Measurements from ENCODE around the gene BPTF.
"Not testable (repeated sequence)": the region's sequence is repeated elsewhere in the genome, so short reads cannot be mapped to it uniquely, and the experiment has no call there.

Gene BPTF

DNA sequence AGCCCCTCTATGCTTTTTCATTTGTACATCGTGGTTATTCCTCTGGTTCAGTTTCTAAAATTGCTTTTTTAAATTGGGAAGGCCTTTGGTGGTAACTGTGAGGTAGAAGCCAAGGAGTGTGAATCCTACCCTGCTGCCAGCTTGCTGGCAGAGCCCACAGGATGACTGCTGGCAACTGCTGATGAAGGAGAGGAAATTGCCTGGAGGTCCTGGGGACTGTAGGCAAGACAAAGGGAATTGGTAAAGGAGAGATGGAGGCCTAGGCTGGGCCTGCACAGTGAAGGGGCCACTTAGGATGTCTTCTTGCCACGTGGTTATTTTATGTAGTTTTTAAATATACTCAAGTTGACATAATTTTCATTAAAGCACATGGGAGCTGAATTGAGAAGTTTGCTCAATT, 155.2 kb downstream of the BPTF start:
- no peak for TF ChIP-seq CTCF (IDR thresholded peaks at IDR 0.05; ENCODE audit: insufficient read depth, low read depth, low read length, missing control alignments)
- H3K4me3 ChIP-seq (ENCODE audit: low read length): no peak overlapping the region
- no peak for DNase-seq (ENCODE audit: low read depth)

GRCh38 chr17:67980883-67981282, 155.6 kb downstream of the BPTF start:
- DNase-seq (ENCODE audit: low read depth); H3K4me3 ChIP-seq (ENCODE audit: low read length): not testable (repeated sequence)

DNA sequence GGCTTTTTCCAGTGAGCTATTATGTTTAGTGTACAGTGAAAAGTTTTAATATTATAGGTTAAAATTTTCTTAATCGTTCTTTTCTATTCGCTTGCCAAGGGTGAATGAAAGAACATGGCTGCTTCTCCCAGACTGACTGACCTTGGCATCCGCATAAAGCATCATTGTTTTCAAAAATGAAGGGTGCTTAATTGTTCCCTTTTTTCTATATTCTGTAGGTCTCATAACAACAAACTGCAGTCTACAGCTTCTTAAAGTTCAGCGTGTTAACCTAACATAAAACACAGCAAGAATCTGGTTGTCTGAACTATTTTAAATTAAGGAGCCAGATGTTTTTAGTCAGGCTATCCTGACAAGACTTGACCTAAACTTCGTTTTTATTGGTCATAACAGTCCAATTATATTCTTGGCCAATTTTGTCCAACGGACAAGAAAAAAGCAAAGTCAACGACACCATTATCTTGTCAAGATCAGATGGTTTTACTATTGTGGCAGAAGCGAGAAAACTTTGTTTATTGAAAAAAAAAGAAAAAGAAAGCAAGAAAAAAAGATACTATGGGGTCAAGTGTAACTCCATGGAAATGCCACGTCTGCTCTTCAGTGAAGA, 156.8 kb downstream of the BPTF start:
- DNase-seq (ENCODE audit: low read depth): no peak
- TF ChIP-seq CTCF (IDR thresholded peaks at IDR 0.05; ENCODE audit: insufficient read depth, low read depth, low read length, missing control alignments): no peak
- no peak overlapping the region for H3K4me3 ChIP-seq (ENCODE audit: low read length)

DNA sequence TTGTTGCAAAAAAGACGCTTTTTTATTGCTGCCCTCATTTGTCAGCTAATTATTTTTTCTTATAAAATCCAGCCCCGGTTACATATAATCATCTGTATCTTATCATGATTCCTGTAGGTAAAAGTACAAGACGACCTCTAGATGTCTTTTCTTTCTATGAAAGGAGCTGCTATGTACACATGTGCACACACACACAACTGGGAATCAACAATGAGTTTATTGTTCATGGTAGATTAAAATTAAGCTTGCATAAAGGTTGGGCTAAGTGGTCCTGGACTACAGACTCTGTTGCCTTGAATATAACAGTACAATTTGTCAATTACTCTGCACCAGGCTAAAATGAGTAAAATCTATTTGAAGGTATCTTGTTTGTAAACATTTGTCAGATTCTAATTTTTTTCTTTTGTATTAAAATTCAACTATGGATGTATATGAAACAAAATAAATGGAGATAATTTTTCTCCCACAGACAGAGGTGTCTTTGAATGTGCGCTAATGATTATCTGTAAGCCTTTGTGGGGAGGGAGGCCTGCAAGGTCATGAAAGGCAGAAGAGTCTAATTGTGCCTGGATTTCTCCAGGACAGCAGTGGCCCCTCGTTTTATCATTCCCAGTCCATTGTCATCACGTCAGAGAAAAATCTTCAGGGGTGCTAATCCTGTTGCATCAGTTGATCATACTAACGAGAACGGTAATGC, 157.5 kb downstream of the BPTF start:
- no peak for DNase-seq (ENCODE audit: low read depth)
- H3K4me3 ChIP-seq (ENCODE audit: low read length): no peak overlapping the region
- TF ChIP-seq CTCF (IDR thresholded peaks at IDR 0.05; ENCODE audit: insufficient read depth, low read depth, low read length, missing control alignments): no peak

GRCh38 chr17:67983383-67983688, 158.0 kb downstream of the BPTF start:
- TF ChIP-seq CTCF (IDR thresholded peaks at IDR 0.05; ENCODE audit: insufficient read depth, low read depth, low read length, missing control alignments): no peak
- no peak overlapping the region for H3K4me3 ChIP-seq (ENCODE audit: low read length)
- no peak for DNase-seq (ENCODE audit: low read depth)

- TF ChIP-seq CTCF (IDR thresholded peaks at IDR 0.05; ENCODE audit: insufficient read depth, low read depth, low read length, missing control alignments): no peak
- H3K4me3 ChIP-seq (ENCODE audit: low read length): no peak overlapping the region
- no peak for DNase-seq (ENCODE audit: low read depth)
Measured at GRCh38 chr17:67990909-67991308, 165.6 kb downstream of the BPTF start.

GRCh38 chr17:67992548-67993152, 167.3 kb downstream of the BPTF start:
- TF ChIP-seq CTCF (IDR thresholded peaks at IDR 0.05; ENCODE audit: insufficient read depth, low read depth, low read length, missing control alignments): no peak
- no peak for DNase-seq (ENCODE audit: low read depth)
- peak overlapping the region; percentile 70 for H3K4me3 ChIP-seq (ENCODE audit: low read length)

All from epithelial cell of esophagus (primary cell).